Right lobe of liver (tissue), 4 donors: ENCODE measurements around the gene ATP10A.

ENCODE experiments used
- CTCF ChIP-seq, 4 donors: fragments of 200-600 bp in 3 of 4; fragments of 450-650 bp in 1 of 4; IDR thresholded peaks; one replicate each; pipeline versions ENCODE4 v1.5.1 to v1.8.0; 2016 to 2022; ENCODE audit warnings: antibody characterized with exemption in 4 of 4, mild to moderate bottlenecking in 2 of 4
- POLR2A ChIP-seq: fragments of 450-650 bp; IDR thresholded peaks from one replicate; pipeline ENCODE4 v1.6.1; 2017; ENCODE audit warnings: antibody characterized with exemption, mild to moderate bottlenecking
- donor health status: DM: no; HTN: no; CAD: no.
- donor health status: DM: no; HTN: no; CAD: no.
- donor health status: DM: no; HTN: yes; CAD: no.

GRCh38 chr15:25658560-25658959 is 204.6 kb downstream of the ATP10A start:
- no peak for TF ChIP-seq CTCF (IDR thresholded peaks at IDR 0.05)
- no peak for TF ChIP-seq POLR2A
